A549 (cell line): ENCODE measurements around the gene TSPAN14. TPM values are rescaled to one million over a fixed set of nuclear protein-coding genes. Genes with fewer than 3 reads are reported as not detected.
A peak's percentile ranks its signal among the peaks of the same experiment; 100 is the strongest.

Experiments used
- ATAC-seq, 2 experiments: fragments of 200-7000 bp in 1 of 2; fragments of >200 bp in 1 of 2; cut with Nextera tagmentation in 1 of 2; cut with Tn5 transposase in 1 of 2; 3 replicates each; pipeline versions ENCODE4 v1.8.0 to v1.9.1; 2018 to 2020; ENCODE audit warnings: mild to moderate bottlenecking in 1 of 2, moderate library complexity in 1 of 2
- CTCF ChIA-PET: fragments of 300-600 bp; sonication (Branson Sonifier 250); formaldehyde crosslinking; extraction: SDS; loops from one replicate; lab custom pipeline; 2021; ENCODE audit warnings: antibody characterized with exemption, inconsistent platforms; lab: Yijun Ruan, JAX
- POLR2A ChIA-PET: fragments of 350-600 bp; formaldehyde crosslinking; extraction: SDS; loops from one replicate; lab custom pipeline; 2021; ENCODE audit warnings: antibody characterized with exemption, inconsistent platforms; lab: Yijun Ruan, JAX
- DNase-seq, 2 experiments: peaks; one replicate each; pipeline versions ENCODE4 v3.0.0 to v3.0.0-alpha.2; 2011 to 2016; ENCODE audit warnings: low read depth in 1 of 2, low spot score in 1 of 2
- FAIRE-seq: peaks from 2 replicates; lab custom pipeline; 2011; peaks lifted over from hg19 to GRCh38; lab: Jason Lieb, UNC
- H3K27ac ChIP-seq, 2 experiments: fragments of >200 bp; sonication (Bioruptor Twin); formaldehyde crosslinking; 3 replicates each; pipeline ENCODE4 v1.5.1; 2016 to 2017
- H3K4me1 ChIP-seq: fragments of >200 bp; sonication (Bioruptor Twin); formaldehyde crosslinking; 3 replicates; pipeline ENCODE4 v1.6.1; 2016
- H3K4me2 ChIP-seq: fragments of >200 bp; sonication (Bioruptor Twin); formaldehyde crosslinking; 3 replicates; pipeline ENCODE4 v1.6.1; 2016
- H3K4me3 ChIP-seq: fragments of >200 bp; sonication (Bioruptor Twin); formaldehyde crosslinking; 3 replicates; pipeline ENCODE4 v1.5.1; 2016
- H3K9me3 ChIP-seq: fragments of >200 bp; sonication (Bioruptor Twin); formaldehyde crosslinking; 3 replicates; pipeline ENCODE4 v1.6.1; 2016
- CHD4 ChIP-seq: fragments of 200-600 bp; sonication (generic); IDR thresholded peaks from 2 replicates; pipeline ENCODE4 v1.6.1; 2016; ENCODE audit warnings: antibody characterized with exemption, mild to moderate bottlenecking, borderline replicate concordance
- CTCF ChIP-seq: fragments of >200 bp; sonication (Bioruptor Twin); formaldehyde crosslinking; IDR thresholded peaks from 3 replicates; pipeline ENCODE4 v1.5.1; 2016
- EHMT2 ChIP-seq: fragments of 200-600 bp; sonication (generic); IDR thresholded peaks from 2 replicates; pipeline ENCODE4 v1.6.1; 2016; ENCODE audit warnings: antibody characterized with exemption, low read depth, mild to moderate bottlenecking, moderate library complexity
- EP300 ChIP-seq, 2 experiments: fragments of >200 bp; sonication (Bioruptor Twin); formaldehyde crosslinking; IDR thresholded peaks; 2 replicates in 1 of 2; 3 replicates in 1 of 2; pipeline ENCODE4 v1.6.1; 2016 to 2017
- ESRRA ChIP-seq: fragments of 150-350 bp; IDR thresholded peaks from 2 replicates; pipeline ENCODE4 v1.6.1; 2014; ENCODE audit warnings: mild to moderate bottlenecking, low read length, borderline replicate concordance
- GATA3 ChIP-seq: IDR thresholded peaks from 2 replicates; pipeline ENCODE4 v1.6.1; 2012; ENCODE audit warnings: borderline replicate concordance
- HMGXB4 ChIP-seq: fragments of 250-450 bp; sonication (Bioruptor Pico); IDR thresholded peaks from 2 replicates; pipeline ENCODE4 v1.5.0; 2021; ENCODE audit warnings: mild to moderate bottlenecking, moderate library complexity, borderline replicate concordance
- HOXA7 ChIP-seq: fragments of 250-450 bp; sonication (Bioruptor Pico); IDR thresholded peaks from 2 replicates; pipeline ENCODE4 v1.5.0; 2020; ENCODE audit warnings: mild to moderate bottlenecking, moderate library complexity
- HOXB5 ChIP-seq: fragments of 250-450 bp; sonication (Bioruptor Pico); IDR thresholded peaks from 2 replicates; pipeline ENCODE4 v1.5.0; 2020; ENCODE audit warnings: mild to moderate bottlenecking, moderate library complexity
- JUN ChIP-seq, 2 experiments: fragments of >200 bp; sonication (Bioruptor Twin); formaldehyde crosslinking; IDR thresholded peaks; 2 replicates in 1 of 2; 3 replicates in 1 of 2; pipeline ENCODE4 v1.6.1; 2016 to 2017
- KDM1A ChIP-seq: fragments of 200-600 bp; sonication (generic); IDR thresholded peaks from 2 replicates; pipeline ENCODE4 v1.6.1; 2016; ENCODE audit warnings: low read depth, mild to moderate bottlenecking
- MAFK ChIP-seq: fragments of 450-650 bp; IDR thresholded peaks from 2 replicates; pipeline ENCODE4 v1.6.1; 2014; ENCODE audit not compliant: partially characterized antibody
- MYC ChIP-seq: IDR thresholded peaks from 2 replicates; pipeline ENCODE4 v1.6.1; 2012; ENCODE audit warnings: mild to moderate bottlenecking, inconsistent platforms, low read length, improper control_type of control experiment, borderline replicate concordance
- NFE2L2 ChIP-seq: fragments of 150-350 bp; conservative IDR thresholded peaks from 2 replicates; pipeline ENCODE4 v1.6.1; 2014; ENCODE audit warnings: low read length
- NPAS2 ChIP-seq: fragments of 250-450 bp; sonication (Bioruptor Pico); IDR thresholded peaks from 2 replicates; pipeline ENCODE4 v1.8.0; 2022; ENCODE audit warnings: mild to moderate bottlenecking, moderate library complexity, borderline replicate concordance
- PBX3 ChIP-seq: IDR thresholded peaks from 2 replicates; pipeline ENCODE4 v1.6.1; 2012
- POLR2AphosphoS2 ChIP-seq: conservative IDR thresholded peaks from 2 replicates; pipeline ENCODE4 v1.6.1; 2012; ENCODE audit warnings: low read length, improper control_type of control experiment, inconsistent platforms
- RARB ChIP-seq: fragments of 250-450 bp; sonication (Bioruptor Pico); IDR thresholded peaks from 2 replicates; pipeline ENCODE4 v1.8.0; 2021; ENCODE audit warnings: mild to moderate bottlenecking, moderate library complexity
- RCOR1 ChIP-seq: fragments of 150-350 bp; IDR thresholded peaks from 2 replicates; pipeline ENCODE4 v1.6.1; 2014; ENCODE audit warnings: antibody characterized with exemption, low read length, low read depth
- REST ChIP-seq: fragments of 200-600 bp; sonication (generic); IDR thresholded peaks from 2 replicates; pipeline ENCODE4 v1.6.1; 2016; ENCODE audit warnings: antibody characterized with exemption, mild to moderate bottlenecking, moderate library complexity
- RNF2 ChIP-seq: fragments of 200-600 bp; sonication (generic); IDR thresholded peaks from 2 replicates; pipeline ENCODE4 v1.6.1; 2016; ENCODE audit warnings: low read depth, mild to moderate bottlenecking, antibody characterized with exemption, moderate library complexity, borderline replicate concordance
- TFCP2L1 ChIP-seq: fragments of 250-450 bp; sonication (Bioruptor Pico); IDR thresholded peaks from 2 replicates; pipeline ENCODE4 v1.5.0; 2021; ENCODE audit warnings: mild to moderate bottlenecking
- USF2 ChIP-seq: fragments of 450-650 bp; IDR thresholded peaks from 2 replicates; pipeline ENCODE4 v1.6.1; 2014; ENCODE audit warnings: antibody characterized with exemption
- ZFP36 ChIP-seq: fragments of 450-650 bp; IDR thresholded peaks from 2 replicates; pipeline ENCODE4 v1.6.1; 2014; ENCODE audit warnings: borderline replicate concordance; ENCODE audit not compliant: partially characterized antibody
- ZNF302 ChIP-seq: fragments of 250-450 bp; sonication (Bioruptor Pico); IDR thresholded peaks from 2 replicates; pipeline ENCODE4 v1.9.0; 2021; ENCODE audit warnings: inconsistent platforms, mild to moderate bottlenecking, moderate library complexity
- WGBS: methylation state at CpG from one replicate; pipeline ENCODE4 v1.1.6; 2017; ENCODE audit errors: missing lambda C conversion rate; 5-methylcytosine and 5-hydroxymethylcytosine counted together
- polyA plus RNA-seq, 4 experiments: library from polyadenylated mRNA; depleted of rRNA in 3 of 4; stranded (reverse); fragments of >200 nt; fragmentation: RNase III in 1 of 4; extraction: RNeasy Plus Mini Kit Qiagen cat#74134 plus additional on column Dnase treatment in 1 of 4; gene quantifications; 2 replicates in 3 of 4; 3 replicates in 1 of 4; pipeline ENCODE4 v1.2.3, GENCODE V29; 2011 to 2017

The TSPAN14 gene
- polyA plus RNA-seq, 2 of the 4 experiments (the other 2 are of a cell fraction) = 87.0 to 124 TPM

- DNase-seq (no peak), ATAC-seq (no peak), FAIRE-seq (no peak)
- POLR2A ChIA-PET = no interaction called here
- TF ChIP-seq NFE2L2 = no peak
- TF ChIP-seq RCOR1 = no peak
- TF ChIP-seq HOXB5 (CRISPR knock-in tag) = no peak
- TF ChIP-seq HOXA7 (CRISPR knock-in tag) = no peak
- TF ChIP-seq MYC = no peak
- TF ChIP-seq REST = no peak
- no peak for TF ChIP-seq GATA3
- no peak for TF ChIP-seq RARB
- TF ChIP-seq USF2 = no peak
- no peak for TF ChIP-seq MAFK
- TF ChIP-seq EP300 (IDR thresholded peaks at IDR 0.05) = no peak
- TF ChIP-seq JUN (IDR thresholded peaks at IDR 0.05) = no peak
- TF ChIP-seq TFCP2L1 (CRISPR knock-in tag) = no peak
- no peak for TF ChIP-seq ZNF302 (CRISPR knock-in tag)
- TF ChIP-seq NPAS2 (CRISPR knock-in tag) = no peak
- no peak for TF ChIP-seq CHD4
- no peak for TF ChIP-seq POLR2AphosphoS2
- no peak for TF ChIP-seq ZFP36
- Histone ChIP-seq H3K4me3 (no peak overlapping the region), H3K9me3 (no peaks in the 10 kb centered on the region), H3K27ac (peak overlapping the region in 1 of 2 experiments; percentile 100; a peak in 4 of 6 replicates), H3K4me2 (no peak overlapping the region), H3K4me1 (peaks cover 45% of the 10 kb centered on the region)
- CTCF ChIA-PET = interaction anchor here (0.9 to 21.6 kb wide), 4 partner anchors 9 to 55 kb away, joined by 3 to 928 read pairs (median 23); partner anchors contain the start of gene TSPAN14
- 98% methylated on average over 4 of the region's 5 CpGs for WGBS
Observed at GRCh38 chr10:80515511-80515910, 61.4 kb downstream of the TSPAN14 start.

GRCh38 chr10:80515941-80516340 is 61.8 kb downstream of the TSPAN14 start:
- CTCF ChIA-PET = interaction anchor here (0.6 to 21.6 kb wide), 4 partner anchors 9 to 55 kb away, joined by 3 to 928 read pairs (median 23); partner anchors contain the start of gene TSPAN14
- no peak for DNase-seq
- Histone ChIP-seq H3K4me3 (no peak overlapping the region), H3K9me3 (no peaks in the 10 kb centered on the region), H3K4me2 (no peak overlapping the region), H3K27ac (peak overlapping the region in 1 of 2 experiments; percentile 100; a peak in 3 of 6 replicates), H3K4me1 (peaks cover 45% of the 10 kb centered on the region)
- FAIRE-seq = no peak
- POLR2A ChIA-PET = no interaction called here
- no peak for ATAC-seq
- 95% methylated on average over 12 of the region's 12 CpGs for WGBS
- no peak for TF ChIP-seq RNF2
- TF ChIP-seq ESRRA = no peak
- TF ChIP-seq PBX3 = no peak
- TF ChIP-seq REST = no peak
- no peak for TF ChIP-seq HOXB5 (CRISPR knock-in tag)
- no peak for TF ChIP-seq CTCF
- TF ChIP-seq EHMT2 = no peak
- no peak for TF ChIP-seq KDM1A
- no peak for TF ChIP-seq HMGXB4 (CRISPR knock-in tag)
- TF ChIP-seq NFE2L2 = no peak
